ENCODE data around the gene CBX4.

The CBX4 gene

GRCh38 chr17:79829004-79829403 lies 10.2 kb downstream of the CBX4 start:
- DNase-seq (ENCODE audit: low read depth): no peak

DNA sequence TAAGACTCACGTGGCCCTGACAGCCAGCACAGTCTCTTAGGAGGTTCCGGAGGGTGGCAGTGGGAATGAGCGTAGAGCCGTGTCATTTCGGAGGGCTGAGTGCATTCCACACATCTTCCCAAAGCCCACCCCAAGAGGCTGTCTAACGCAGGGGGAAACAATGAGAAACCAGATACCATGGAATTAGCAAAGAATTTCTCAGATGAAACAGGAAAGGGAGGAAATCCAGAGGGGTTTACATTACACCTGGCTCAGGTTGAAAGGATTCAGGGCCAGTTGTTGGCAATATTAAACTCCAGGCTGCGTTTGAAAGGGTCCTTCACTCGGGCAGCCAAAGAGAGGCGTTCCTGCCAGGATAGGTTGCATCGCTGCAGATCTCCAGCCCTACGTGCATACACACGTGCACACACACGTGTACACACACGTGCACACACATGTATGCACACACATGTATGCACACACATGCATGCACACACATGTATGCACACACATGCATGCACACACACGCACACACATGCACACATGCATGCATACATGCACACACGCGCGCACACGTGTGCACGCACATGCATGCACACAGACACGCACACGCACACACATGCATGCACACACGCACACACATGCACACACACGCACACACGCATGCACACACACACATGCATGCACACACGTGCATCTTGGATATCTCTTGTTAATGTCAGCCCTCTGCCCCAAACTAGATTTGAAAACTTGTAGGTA lies 12.2 kb downstream of the CBX4 start:
- no peak for DNase-seq (ENCODE audit: low read depth)

- no peak for DNase-seq (ENCODE audit: low read depth)
Measured at GRCh38 chr17:79826204-79826680, 13.0 kb downstream of the CBX4 start.

GRCh38 chr17:79825580-79825921 lies 13.7 kb downstream of the CBX4 start:
- no peak for DNase-seq (ENCODE audit: low read depth)

GRCh38 chr17:79824893-79825579 lies 14.2 kb downstream of the CBX4 start:
- no peak for DNase-seq (ENCODE audit: low read depth)

DNA sequence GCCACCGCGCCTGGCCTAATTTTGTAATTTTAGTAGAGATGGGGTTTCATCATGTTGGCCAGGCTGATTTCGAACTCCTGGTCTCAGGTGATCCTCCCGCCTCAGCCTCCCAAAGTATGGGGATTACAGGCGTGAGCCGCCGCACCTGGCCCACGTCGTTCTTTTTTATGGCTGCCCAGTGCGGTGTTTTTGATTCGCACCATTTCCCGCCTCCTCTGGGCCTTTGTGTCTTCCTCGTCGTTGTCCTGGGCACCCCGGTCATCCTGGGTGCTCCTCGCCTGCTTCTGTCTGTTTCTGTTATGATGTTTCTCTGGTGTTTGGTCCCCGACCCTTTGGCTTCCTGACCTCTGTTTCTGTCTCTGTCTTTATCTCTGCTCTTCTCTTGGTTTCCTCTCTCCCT lies 15.0 kb downstream of the CBX4 start:
- no peak for DNase-seq (ENCODE audit: low read depth)

- DNase-seq (ENCODE audit: low read depth): no peak
Measured at GRCh38 chr17:79822583-79823124, 16.6 kb downstream of the CBX4 start.

DNA sequence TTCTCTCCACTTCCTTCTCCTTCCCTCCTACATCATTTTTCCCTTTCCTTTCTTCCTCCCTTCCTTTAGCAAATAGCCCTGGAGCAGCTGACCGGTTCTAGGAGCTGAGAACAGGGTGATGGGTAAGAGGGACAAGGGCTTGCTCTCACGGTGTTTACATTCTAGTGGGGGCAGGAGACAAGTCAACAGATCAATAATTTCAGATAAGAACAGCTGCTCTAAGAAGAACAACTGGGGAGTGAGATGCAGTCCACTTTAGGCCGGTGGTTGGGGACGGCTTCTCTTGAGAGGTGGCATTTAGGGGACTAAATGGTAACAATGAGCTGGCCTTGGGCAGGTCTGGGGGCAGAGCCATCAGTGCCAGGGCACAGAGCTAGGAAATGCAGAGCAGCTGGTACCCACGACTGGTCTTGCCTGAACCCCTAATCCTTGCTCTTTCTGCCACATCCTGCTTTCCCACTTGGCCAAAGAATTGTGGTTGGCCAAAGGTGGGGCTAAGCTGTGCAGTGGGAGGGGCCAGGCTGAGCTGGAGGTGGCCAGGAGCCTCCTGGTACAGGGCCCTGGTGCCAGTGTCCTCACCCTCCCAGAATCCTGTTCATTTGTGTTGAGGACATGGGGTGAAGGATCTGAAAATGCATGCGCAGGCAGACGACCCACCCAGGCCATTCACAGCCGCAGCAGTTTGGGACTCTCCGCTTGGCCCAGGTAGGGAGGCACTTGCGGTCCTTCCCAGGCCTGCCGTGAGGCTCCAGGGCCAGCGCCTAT lies 17.7 kb downstream of the CBX4 start:
- no peak for DNase-seq (ENCODE audit: low read depth)

DNA sequence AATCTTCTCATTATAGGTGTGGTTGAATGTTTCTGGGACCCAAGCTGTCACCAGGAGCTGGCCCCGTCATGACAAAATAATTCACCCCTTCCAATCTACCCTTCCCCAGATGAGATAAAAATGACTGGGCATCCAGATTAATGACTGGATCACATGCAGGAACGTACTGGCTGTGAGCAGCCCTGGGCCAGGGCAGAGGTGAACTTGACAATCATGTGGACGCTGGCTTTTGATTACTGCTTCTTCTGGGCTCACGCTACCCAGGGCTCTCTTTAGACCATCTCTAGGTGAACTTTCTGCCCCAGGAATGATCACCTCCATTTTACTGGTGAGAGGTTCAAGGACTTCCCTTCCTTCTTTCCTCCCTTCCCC lies 18.3 kb downstream of the CBX4 start:
- DNase-seq (ENCODE audit: low read depth): no peak

- no peak for DNase-seq (ENCODE audit: low read depth)
Measured at GRCh38 chr17:79819534-79820276, 19.5 kb downstream of the CBX4 start.

GRCh38 chr17:79819085-79819484 lies 20.2 kb downstream of the CBX4 start:
- DNase-seq (ENCODE audit: low read depth): no peak

GRCh38 chr17:79818026-79818758 lies 21.0 kb downstream of the CBX4 start:
- DNase-seq (ENCODE audit: low read depth): no peak

DNA sequence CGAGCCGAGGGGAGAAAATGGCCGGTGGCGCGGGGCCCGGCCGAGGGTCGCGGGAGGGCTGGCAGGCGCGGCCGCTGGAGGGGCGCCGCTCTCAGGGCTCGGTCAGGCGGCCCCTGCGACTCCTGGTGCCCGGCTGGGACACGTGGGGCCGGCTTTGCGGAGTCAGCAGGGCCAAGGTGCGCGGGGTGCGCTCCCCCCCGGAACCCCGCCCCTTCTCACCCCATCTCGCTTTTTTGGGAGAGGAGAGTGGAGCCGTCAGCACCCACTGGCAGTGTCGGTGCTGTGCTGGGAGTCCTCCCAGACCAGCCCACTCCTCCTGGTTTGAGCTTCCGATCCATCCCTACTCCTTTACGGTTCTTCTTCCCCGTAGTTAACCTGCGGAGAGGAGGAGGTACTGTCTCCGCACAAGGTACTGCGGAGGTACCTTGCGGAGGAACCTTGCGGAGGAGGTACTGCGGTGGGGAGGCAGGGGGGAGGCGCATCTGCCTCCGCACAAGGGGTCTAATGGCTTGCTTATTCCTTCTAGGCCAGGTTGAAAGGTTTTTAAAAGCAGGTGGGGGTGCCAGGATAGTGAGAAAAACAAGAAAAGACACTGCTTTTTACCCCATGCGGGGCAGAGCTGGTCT lies 23.3 kb downstream of the CBX4 start:
- no peak for DNase-seq (ENCODE audit: low read depth)

DNA sequence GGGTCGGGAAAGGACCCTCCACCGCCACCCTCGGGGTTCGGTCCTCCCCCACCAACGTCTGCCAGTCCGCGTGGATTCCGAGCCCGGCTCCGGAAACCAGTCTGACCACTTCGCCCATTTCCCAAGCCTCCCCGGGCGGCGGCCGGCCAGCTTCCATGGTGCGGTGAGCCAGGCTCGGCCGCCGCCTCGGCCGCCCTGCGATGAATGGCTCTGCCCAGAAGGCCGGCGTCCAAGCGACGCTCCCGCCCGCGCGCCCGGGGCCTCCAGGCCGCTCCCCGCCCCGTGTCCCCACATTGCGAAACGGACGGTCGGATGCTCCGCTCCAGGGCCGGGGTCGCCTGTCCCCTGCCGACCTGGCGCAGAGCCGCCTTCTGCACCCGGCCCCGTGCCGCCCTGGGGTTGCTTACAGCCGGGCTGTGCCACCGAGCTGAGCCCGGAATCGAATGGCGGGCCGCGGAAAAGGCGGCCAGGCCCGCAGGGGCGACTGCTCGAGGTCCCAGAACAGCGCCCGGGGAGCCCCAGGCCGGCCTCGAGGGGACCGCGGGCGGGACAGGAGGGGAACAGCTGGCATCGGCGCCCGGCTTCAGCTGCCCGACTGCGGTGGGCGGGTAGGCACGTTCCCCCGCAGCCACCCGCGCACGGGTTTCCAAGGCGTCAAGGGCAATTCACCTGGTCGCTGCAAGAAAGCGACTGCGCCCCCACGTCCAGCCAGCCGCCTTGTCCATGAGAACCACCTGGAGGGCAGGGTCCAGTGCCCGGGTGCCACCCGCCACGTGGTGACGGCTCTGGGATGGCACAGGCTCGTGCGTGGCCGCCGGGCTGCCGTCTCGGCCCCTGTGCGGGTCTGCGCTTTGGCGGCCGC lies 24.0 kb downstream of the CBX4 start:
- DNase-seq (ENCODE audit: low read depth): no peak

- no peak for DNase-seq (ENCODE audit: low read depth)
Measured at GRCh38 chr17:79814127-79814973, 24.9 kb downstream of the CBX4 start.

- no peak for DNase-seq (ENCODE audit: low read depth)
Measured at GRCh38 chr17:79813297-79814126, 25.7 kb downstream of the CBX4 start.

- no peak for DNase-seq (ENCODE audit: low read depth)
Measured at GRCh38 chr17:79812353-79813258, 26.6 kb downstream of the CBX4 start.

Measured in CMK (cell line).